GM19438 (cell line): ENCODE measurements around the gene IL1RAPL1.

ENCODE experiments used
- ATAC-seq: cut with Tn5 transposase; IDR thresholded peaks from one replicate; pipeline ENCODE4 v1.9.1; 2021; ENCODE audit warnings: low read depth; ENCODE audit not compliant: unreplicated experiment

Gene IL1RAPL1

DNA sequence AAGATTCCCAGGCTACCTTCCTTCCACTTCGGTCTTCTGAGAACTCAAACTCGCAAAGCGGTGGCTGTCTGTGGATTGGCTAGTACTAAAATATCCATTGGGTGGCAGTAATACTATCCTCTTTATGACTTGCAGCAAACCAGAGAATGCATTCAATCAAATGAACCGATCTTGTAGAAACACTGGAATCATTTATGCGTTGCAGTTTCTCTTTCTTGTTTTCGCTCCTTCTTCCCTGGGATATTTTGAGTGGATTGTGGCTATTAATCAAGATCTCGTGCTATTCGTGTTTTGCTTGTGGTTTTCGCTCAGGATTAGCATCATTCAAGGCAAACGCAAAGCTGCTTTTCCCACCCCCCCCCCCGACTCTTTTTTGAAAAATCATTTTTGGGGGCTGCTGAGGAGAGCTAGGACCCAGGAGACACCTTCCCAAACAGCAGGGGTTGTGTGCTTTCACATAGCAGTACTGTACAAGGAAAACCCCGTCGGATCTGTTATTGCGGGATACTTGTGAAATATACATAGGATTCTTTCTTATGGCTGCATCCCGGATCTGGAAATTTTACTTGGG, at the start of gene IL1RAPL1:
Gene IL1RAPL1 (plus strand): TSS at position 466 of the 571 bp plus-strand sequence.
- ATAC-seq: no peak

DNA sequence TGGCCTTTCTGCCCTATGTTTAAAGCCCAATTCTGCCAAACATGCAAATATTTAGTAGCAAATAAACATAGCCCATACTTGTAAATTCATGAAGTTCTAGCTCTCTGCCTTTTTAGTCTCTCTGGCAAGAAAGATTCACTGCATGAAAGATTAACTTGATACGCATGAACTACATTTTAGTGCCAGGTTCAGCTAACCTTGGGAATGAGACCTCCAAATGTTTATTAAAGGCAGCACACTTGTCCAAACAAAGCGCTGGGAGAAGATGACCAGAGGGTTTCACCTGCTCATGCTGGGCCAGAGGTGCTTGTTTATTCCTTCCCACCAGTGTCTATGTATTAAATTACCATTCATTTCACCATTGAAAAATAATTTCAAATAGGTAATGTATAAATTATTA, 44.5 kb upstream of the IL1RAPL1 start:
- ATAC-seq: no peak

DNA sequence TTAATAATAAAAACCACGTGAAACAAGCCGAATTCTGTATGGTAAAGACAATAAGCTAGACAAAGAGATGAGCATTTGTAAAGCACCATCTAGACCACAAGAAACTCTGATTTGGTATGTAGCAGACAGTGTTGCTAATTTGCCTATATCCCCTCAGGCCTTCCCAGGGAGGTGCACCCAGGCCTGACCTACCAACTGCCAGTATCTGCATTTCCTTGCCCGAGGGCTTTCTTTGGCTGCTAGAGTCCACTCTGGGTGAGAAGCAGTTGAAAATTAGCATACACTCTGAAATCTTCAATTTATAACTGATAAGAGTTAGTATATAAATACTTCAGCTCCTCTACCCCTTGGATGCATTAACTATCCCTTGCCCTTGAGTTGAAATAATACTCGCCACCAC, 37.4 kb upstream of the IL1RAPL1 start:
- ATAC-seq: no peak

DNA sequence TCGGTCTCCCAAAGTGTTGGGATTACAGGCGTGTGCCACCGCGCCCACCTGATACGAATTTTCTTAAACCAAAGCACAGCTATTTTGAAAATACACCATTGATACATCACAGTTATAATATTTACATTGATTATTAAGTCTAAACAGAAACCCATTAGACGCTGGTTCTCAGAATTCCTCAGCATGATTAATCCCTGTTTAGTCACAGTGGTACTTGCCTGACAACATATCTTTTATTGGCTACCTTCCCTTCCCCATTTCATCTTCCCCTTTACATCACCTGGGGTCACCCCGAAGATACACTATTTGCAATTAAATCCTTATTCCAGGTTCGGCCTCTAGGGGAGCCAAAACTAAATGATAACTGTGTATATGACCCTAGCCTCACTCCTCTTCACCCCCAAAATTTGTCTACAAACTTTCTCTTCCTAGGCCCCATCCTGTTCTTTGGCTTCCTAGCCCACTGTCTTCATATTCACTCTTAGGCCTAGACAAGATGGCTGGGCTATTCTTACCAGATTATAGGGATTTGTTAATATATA, 36.8 kb upstream of the IL1RAPL1 start:
- no peak for ATAC-seq

DNA sequence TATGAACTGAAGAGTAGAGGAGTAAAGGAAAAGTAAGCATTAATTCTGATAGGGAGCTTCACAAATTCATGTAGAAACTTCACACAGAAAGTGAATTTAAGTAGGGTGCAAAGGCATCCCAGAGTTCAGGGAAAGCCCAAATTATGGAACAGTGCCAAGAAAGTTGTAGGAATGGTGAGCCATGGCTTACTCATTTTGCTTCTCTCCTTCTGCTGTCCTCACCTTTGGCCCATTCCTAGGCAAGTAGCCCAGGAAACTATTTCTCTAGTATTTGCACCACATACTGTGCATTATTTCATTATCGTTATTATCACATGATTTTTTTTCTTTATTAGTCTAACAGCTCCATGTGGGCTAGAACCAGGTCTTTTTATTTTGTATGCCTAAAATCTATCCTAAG, 34.9 kb upstream of the IL1RAPL1 start:
- no peak for ATAC-seq

DNA sequence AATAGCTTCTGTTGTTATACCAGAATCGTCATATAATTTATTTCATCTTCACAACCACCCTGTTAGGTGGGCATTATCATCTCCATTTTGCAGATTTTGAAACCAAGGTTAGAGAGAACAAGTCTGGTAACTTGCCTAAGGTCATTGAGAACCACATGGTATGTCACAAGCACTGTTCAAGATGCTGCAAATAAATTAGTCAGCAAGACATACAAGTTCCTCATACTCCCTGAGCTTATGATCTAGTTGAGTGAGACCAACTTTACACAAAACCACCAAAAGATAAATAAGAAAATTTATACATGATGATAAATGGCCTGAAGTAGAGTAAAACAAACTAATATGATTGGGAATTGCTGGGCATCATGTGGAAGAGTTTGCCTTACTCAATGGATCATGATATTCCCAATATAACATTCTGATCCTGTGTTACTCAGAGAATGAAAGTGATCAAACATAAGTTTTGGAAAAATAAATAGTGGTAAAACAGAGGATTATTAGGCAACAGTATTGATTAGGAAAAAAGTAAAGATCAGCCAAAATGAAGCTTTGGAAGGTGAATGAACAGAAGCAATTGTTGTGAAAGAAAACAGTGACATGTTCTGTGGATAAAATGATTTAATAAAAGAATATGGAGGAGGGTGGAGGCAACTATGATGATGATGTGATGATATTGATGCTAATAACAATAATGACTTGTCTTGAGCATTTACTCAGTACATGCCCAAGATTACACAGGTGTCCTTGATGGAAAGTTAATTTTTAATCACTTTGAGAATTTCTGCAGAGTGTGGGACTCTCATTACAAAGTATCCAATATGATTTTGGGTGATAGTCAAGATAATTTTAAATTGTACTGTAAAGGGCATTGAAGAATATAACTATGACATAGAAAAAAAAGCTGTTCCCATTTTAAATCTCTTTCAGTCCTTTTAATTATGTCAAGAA, 34.1 kb upstream of the IL1RAPL1 start:
- ATAC-seq: no peak

DNA sequence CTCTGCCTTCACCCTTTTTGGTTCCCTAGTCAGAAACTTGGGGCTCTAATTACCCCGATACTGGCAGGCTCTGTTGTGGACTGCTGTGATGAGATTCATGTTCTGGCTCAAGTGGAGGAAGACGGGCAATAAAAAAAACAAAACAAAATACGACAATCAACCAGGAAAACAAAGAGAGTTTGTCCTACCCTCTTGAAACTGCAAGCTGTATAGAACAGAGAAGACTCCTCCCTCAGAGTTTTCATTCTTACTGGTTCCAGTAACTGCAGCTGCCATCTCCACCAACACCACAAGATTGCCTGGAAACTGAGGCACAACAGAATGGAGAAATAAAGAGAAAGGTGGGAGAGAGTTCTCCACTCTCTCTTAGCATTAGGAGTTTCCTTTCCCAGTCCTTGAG, 11.1 kb upstream of the IL1RAPL1 start:
- ATAC-seq: no peak

DNA sequence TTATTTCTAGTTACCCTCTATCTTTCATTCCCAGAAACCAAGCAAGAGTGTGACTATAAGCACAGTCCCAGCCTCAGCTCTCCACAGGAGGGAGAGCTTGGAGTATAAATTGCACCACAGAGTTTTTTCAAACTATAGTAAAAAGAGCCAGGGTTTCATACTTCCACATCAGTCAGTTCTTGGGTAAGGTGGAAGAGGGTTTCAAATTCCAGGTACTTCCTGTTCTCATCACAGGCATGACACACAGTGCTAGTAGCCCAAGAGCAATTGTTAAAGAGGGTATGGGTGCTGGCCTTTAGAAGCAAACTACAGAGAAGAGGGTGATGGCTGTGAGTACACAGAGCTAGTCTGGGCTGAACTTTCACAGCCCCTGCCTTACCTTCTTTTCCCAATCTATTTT, 5.7 kb upstream of the IL1RAPL1 start:
- ATAC-seq: no peak

DNA sequence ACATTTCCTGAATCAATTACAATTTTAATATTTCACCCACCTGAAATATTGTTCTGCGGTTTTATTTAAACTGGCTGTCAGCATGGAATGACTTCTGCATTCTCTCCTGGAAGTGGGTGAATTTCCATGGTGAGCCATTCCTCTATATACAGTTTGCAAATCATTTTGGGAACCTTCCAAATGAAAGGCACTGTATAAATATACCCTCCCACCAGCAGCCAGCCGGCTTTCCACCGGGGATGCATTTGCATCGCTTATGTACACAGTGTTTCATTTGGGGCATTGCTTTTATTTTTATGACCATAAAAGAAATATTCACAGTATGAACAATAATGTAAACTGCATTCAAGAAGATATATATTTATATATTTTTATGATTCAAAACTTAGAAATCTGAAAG, 4.7 kb upstream of the IL1RAPL1 start:
- ATAC-seq: no peak

DNA sequence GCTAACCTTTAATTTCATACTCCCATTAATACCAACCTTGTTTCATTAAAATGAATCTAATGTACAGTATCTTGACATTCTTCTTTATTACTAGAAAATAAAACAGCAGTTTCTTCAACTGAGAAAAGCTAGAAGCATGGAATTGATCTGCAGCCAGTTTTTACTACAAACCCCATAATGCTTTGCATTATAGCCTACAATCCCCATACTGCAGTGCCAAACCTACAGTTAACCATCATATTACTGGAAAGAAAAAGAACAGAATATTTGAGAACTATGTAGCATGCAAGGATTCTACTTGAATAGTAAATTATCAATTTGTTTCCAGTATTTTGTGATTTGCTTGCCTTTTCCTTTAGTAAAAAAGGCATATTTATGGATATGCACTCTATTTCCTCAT, 3.2 kb upstream of the IL1RAPL1 start:
- no peak for ATAC-seq

DNA sequence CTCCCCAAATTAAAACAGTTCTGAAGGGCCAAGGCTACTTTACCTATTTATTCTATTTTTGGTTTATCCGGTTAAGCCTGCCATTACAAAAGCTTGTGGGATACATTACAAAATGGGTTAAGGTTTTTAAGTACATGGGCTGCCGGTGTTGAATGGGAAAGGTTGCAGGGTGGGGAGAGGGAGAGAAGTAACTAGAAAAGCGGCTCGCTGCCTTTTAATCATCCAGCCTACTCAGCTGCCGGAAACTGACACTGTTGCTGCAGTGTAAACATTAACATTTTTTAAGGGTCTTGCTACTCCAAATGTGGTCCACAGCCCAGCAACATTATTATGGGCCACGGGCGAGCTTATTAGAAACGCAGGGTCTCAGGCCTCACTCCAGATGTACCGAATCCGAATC, 1.5 kb upstream of the IL1RAPL1 start:
- no peak for ATAC-seq

DNA sequence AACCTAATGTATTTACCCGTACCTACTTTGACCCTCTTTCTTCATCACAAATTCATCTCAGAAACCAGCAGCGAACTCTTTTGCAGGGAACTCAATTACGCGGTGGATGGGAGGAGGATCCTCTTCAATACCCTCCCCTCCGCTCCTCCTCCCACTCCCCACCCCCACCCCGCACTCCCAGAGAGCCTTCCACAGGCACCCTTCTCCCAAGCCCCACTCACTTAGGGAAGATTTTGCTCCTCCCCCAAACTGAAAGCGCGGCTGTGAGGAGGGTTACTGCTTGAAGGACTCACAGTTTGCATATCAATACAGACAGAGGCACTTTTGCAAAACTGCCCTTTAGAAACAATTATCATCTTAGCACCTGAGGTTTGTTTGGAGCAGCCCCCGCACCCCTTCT, 960 bp upstream of the IL1RAPL1 start:
- ATAC-seq: no peak

DNA sequence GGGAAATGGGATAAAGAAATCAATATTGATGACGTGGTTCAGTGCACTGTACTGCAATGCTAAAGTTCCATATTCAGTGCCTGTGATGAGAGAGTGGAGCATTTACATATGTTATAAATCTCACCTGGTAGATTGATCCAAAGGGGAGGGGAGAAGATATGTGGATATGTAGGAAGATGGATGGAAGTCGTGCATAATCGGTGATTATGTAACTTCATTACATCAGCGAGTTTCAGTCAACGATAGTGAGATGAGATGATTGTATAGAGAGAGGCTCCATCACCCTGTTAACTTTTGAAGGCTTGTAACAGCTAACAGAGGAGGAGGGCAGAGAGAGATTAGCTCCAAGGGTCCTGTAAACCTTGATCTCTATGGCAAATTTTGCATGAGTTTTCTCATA, 1.8 kb downstream of the IL1RAPL1 start:
- ATAC-seq: no peak

DNA sequence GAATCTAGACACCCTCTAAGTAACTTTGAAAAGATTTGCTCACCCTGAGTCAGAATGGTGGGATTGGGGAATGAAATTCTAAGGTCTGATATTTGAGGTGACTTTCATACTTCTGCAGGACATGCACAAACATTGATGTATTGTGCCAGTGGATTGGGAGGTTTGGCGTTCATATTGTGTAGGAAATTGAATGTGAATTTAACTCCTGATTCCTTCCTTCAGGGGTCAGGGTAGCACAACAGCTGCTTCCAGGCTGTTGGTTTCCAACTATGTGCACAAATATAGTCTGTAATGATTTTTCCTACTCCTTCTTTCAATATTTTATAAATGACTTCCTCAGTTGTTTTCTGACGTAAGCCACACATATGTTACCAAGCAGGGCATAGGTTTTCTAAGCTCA, 3.1 kb downstream of the IL1RAPL1 start:
- no peak for ATAC-seq

DNA sequence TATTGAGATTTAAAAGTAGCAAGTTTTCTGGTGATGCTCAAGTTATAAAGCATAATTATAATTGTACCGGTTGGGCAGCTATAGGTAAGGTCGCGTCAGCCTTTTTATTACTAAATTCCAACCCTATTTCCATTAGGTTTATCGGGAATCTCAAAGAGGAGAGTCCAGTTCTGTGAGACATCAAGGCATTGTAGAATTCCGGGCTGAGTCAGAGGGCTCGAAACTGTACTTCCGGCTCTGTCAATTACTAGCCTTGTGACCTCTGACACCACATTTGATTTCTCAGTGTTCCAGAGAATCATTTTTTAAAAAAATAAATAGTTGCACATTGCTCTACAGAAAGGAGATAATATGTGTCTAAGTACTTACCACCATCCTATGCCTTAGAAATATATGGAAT, 4.3 kb downstream of the IL1RAPL1 start:
- ATAC-seq: no peak

DNA sequence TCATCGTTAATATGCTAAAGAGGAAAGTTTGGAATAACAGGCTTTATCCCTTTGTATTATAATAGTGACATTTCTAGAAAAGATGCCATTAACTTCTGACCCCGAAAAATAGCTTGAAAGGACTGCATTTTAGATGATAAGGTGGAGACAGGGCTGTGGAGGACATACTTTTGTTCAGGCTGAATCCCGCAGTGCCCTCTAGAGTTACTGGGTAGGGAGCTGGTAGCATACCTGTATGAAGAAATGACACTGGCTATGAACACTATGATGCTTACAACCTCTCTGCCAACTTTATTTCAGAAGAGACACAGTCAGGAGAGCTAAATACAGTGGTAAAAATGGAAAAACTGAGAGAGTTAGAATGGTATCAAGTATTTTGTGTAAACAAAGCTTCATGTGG, 8.1 kb downstream of the IL1RAPL1 start:
- ATAC-seq: no peak

DNA sequence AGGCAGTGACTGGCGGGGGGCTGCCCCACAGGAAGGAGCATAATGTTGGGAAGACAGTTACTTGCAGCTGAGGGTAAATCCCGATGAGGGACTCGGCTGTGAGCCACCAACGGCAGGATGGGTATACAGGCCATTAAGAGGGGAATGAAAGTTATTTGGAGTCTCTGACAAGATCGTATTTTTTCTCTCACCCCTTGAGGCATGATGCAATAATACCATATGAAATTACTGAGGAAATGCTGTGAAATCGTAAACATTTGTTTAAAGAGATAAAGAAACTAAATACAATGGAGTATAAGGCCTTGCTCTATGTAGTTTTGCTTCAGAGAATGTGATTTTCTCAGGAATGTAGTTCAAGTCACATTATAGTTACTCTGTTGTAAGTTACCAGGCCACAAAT, 12.7 kb downstream of the IL1RAPL1 start:
- no peak for ATAC-seq

DNA sequence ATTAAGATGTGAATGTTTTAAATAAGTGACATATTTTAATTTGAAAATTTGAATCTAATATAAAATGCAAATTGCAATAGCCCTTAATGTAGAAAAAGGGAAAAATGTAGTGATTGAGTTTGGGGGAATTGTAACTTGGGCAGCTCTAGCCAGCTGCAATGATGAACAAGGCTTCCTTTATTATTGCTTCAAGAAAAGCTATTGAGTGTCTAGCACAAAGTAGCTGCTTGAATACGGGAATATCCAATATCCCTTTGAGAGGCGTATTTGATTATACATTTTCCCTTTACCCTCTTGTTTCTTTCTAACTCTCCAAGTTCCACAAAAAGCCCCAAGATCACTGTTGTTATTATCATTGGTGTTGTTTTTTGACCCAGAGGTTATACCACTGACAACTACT, 21.8 kb downstream of the IL1RAPL1 start:
- no peak for ATAC-seq

DNA sequence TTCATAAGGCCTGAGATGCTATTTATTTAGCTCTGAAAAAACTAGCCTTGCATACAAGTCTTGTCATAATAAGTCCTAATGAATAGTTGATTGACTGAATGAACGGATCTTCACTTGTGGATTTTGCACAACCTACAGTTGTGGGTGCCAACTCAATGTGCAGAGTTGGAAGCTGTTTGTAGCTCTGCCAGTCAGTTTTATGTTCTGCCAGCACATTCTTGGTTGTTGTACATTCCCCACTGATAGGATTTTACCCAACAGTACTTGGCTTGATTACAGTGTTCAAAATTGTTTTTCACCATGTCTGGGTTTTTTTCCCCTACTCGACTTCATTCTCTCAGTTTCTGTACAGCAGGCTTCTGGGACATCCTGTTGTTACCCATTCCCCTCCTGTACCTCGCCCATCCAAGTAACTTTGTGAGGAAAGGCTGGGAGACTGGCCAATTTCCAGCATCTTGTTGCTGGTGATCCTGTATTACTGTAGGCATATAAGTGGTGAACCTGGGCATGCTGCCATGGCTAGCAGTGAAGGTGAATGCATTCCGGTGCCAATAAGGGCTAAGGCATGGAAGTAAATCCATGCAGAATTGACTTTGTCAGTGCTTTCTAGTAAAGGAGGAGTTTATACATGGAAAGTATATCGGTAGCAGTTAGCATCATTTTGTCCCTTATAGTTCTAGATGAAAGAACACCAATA, 22.8 kb downstream of the IL1RAPL1 start:
- ATAC-seq: no peak

DNA sequence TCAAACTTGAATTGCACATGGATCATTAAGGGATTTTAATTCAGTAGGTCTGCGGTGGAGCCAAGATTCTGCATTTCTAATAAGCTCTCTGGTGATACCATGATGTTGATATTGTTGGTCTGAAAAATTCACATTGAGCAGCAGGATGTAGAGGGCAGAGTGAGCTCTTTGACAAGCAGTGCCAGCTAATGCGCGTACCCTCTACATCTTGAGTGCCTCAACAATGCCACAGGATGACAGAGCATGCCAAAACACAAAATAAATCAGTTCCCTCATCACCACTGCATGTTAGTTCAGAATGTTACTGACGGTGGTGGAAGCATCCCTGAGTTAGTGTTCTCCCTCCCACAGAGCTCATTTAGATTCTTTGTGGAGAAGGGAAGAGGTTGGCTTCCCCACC, 23.5 kb downstream of the IL1RAPL1 start:
- ATAC-seq: no peak

DNA sequence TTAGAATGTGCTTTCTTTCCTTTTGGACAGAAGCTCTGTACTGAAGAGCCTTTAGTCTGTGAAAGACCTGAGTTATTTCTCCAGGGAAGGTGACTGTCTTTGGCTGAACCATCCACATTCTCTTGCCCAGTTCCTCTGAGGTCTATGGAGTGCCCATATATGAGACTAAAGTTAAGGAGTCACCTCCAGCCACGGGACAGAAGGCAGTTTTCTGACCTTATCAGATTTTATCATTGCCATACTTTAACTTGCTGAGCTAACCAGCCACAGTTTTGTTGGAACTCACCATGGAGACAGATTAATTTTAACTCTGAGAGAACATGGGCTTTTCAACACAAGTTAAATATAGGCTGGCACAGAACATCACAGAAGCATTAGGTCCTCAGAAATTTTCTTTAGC, 26.3 kb downstream of the IL1RAPL1 start:
- ATAC-seq: no peak
